GM19193 (cell line): ENCODE measurements around the gene KMT2B.

Experiments
- POLR2A ChIP-seq: IDR thresholded peaks from 4 replicates; pipeline ENCODE4 v1.6.1; 2011; ENCODE audit not compliant: insufficient read depth, insufficient read length; ENCODE audit errors: extremely low read depth

Gene KMT2B

GRCh38 chr19:35717665-35718344 lies at the start of gene KMT2B:
KMT2B (plus strand) TSS chr19:35718003; CDS start chr19:35718019, 16 bp downstream.
- peak; percentile 63 for TF ChIP-seq POLR2A

DNA sequence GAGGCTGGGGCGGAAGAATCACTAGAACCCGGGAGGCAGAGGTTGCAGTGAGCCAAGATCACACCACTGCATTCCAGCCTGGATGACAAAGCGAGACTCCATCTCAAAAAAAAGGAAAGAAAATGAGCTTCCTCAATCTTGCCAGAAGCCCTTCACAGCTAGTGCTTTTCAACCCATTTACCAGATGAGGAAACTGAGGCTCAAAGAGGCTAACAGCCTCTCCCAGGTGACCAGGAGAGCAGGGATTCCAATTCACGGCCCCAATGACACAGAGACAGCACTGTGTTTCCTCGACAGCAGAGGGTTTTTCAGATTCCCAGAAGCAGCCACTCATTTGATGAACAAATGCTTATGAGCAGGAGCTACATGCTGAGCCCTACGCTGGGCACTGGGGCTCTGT lies 48.2 kb upstream of the KMT2B start:
- no peak for TF ChIP-seq POLR2A

DNA sequence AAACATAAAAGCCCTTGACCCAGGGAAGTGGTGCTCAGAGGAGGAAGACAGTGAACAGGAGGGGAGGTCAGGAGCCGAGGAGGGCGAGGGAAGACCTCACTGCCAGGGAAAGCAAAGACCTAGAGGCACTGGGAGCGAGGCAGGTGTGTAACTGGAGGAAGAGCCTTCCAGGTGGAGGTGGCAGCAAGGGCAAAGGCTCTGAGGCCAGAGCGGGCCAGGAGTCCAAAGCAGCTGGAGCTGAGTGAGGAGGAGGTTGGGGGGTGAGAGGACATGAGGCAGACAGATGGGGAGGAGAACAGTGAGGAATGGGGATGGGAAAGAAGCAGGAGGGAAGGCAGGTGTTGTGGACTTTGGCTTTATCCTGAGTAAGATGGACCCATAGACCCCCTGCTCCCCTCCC lies 47.8 kb upstream of the KMT2B start:
- TF ChIP-seq POLR2A: no peak

- no peak for TF ChIP-seq POLR2A
These were observed 47.1 kb upstream of the KMT2B start for GRCh38 chr19:35670686-35671085.

- no peak for TF ChIP-seq POLR2A
These were observed 46.0 kb upstream of the KMT2B start for GRCh38 chr19:35671818-35672217.

DNA sequence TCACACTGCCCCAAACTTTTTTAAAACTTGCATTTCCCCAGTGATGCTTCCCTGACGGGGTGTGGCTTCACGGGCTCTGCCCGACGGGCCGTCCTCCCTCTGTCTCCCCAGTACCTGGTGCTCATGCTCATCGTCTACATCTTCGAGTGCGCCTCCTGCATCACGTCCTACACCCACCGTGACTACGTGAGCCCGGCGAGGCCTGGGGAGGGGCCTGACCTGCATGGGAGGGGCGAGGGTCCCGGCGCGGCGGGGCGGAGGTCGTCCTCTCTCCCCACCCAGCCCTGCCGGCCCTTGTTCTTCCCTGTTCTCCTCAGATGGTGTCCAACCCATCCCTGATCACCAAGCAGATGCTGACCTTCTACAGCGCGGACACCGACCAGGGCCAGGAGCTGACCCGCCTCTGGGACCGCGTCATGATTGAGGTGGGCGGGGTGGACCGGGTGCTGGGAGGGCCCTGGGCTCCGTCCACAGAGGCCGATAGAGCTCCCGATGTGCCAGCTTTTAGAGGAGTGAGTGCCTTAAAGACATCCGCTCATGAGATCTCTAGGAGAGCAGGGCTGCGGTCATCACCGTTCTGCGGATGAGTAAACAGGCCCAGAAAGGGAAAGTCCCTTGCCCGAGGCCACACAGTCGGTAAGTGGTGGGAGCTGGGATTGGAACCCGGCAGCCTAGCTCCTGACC lies 44.5 kb upstream of the KMT2B start:
- no peak for TF ChIP-seq POLR2A

GRCh38 chr19:35675589-35676140 lies 42.1 kb upstream of the KMT2B start:
- TF ChIP-seq POLR2A: no peak

DNA sequence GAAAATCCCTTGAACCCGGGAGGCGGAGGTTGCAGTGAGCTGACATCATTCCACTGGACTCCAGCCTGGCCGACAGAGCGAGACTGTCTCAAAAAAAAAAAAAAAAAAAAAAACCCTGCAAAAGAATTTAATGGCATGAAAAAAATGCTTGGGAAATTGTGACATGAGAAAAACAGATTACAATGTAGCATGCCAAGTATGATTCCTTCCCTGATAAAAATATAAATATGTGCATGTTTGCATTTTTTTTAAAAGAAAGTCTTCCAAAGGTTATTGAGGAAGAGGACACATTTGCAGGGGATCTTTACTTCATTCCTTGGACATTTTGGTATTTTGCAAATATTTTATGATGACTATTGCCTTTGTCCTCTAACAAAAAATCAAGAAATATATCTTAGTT lies 28.0 kb upstream of the KMT2B start:
- no peak for TF ChIP-seq POLR2A

DNA sequence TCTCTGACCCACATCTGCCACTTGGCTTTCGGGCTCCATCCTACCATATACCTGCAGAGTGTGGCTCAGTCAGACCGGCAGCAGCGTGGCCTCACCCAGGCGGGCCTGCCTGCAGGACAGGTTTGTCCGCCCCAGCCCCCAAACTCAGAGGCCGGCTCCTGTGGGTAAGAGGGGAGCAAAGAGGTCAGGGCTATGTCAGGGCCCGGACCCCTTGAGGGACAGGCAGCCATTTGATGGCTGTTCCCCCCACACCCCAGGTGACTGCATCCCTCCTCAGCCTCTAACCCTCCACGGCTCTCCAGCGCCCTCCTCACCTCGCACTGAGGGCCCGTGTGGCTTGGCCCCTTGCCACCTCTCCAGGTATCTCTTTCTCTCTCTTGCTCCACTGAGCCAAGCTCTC lies 25.8 kb upstream of the KMT2B start:
- no peak for TF ChIP-seq POLR2A

DNA sequence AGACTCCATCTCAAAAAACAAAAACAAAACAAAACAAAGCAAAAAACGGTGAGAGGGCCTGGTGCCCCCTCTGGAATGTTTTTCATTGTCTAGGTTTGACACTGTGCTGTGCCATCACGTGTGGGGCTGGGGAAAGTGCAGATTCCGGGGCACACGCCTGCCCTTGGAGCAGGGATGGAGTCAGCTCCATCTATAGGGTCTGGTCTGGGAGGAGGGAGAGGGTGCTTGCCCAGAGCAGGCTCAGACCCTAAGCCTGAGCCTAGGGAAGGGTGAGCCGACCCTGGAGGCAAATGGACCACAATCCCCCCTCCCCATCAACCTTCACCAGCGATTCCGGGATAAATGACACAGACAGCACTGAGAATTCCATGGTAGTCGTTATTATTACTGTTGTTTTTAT lies 24.4 kb upstream of the KMT2B start:
- no peak for TF ChIP-seq POLR2A

GRCh38 chr19:35693835-35694599 lies 23.8 kb upstream of the KMT2B start:
- TF ChIP-seq POLR2A: no peak

DNA sequence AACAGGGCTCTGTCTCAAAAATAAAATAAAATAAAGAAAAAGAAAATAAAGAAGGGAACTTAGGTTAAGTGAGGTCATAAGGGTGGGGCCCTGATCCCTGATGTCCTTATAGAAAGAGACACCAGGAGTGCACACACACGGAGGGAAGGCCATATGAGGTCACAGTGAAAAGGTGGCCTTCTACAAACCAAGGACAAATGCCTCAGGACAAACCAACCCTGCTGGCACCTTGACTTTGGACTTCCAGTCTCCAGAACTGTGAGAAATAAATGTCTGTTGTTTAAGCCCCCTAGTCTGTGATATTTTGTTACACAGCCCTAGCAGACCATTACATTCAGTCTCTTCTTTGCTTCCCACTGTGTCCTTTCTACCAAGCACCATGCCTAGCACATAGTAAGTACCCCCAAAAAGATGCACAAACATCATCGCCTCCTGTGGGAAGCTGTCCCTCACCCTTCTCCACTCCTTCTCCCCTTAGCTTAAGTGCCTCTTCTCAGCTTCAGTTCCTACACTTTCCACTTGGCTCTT lies 21.8 kb upstream of the KMT2B start:
- no peak for TF ChIP-seq POLR2A

- no peak for TF ChIP-seq POLR2A
These were observed 21.0 kb upstream of the KMT2B start for GRCh38 chr19:35696835-35697234.

DNA sequence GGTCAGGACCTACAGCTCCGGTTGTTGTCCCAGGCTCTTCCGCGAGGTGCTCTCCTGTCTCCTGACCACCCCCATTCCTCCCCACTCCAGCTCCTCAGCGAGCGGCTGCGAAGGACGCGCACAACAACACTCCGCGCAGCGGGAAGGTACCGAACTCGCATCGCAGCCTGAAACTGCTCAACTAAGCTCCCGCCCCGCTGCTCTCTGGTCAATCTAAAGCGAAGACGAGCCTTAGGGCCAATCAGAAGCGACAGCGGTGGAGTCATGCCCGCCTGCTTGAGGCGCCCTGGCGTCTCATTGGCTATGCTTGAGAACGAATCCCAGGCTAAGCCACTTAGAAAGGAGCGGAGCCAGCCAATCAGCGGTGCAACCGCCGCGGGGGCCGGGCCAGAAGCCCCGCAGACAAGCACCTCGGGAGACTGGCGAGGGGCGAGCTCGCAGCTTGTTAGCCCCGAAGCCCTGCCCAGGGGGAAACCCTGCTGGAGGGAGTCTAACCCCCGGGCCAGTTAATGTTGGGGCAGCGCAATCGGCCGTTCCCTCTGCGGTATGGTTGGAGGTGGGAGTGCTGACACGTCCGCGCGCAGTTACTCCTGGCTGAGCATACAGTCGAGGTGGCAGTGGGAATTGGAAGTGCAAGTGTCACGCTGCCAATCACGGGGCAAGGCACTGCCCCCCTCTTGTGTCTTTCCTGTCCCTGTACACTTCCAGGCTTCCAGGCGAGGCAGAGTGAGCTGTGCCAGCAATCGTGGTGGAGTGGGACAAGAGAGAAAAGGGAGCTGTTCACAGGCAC lies 15.4 kb upstream of the KMT2B start:
- TF ChIP-seq POLR2A: peak; percentile 76
